WTC11 (cell line): ENCODE measurements around the gene HCRT. TPM values are rescaled to one million over a fixed set of nuclear protein-coding genes. Genes with fewer than 3 reads are reported as not detected.

Experiments used
- ATAC-seq: fragments of 200-7000 bp; cut with Tn5 transposase; 2 replicates; pipeline ENCODE4 v1.10.0; 2021; ENCODE audit warnings: mild to moderate bottlenecking, moderate library complexity
- CTCF ChIA-PET: fragments of 300-600 bp; sonication (Branson Sonifier 250); formaldehyde crosslinking; loops from one replicate; lab custom pipeline; 2021; ENCODE audit warnings: antibody characterized with exemption; lab: Charles Lee
- POLR2A ChIA-PET: fragments of 350-600 bp; sonication (Branson Sonifier 250); formaldehyde crosslinking; loops from one replicate; lab custom pipeline; 2021; ENCODE audit warnings: antibody characterized with exemption; lab: Charles Lee
- DNase-seq: peaks from one replicate; pipeline ENCODE4 v3.0.0; 2021; ENCODE audit warnings: low spot score
- H3K27ac Mint-ChIP-seq: 2 replicates; pipeline ENCODE4 v1.8.0; 2021; ENCODE audit warnings: mixed read lengths
- H3K27me3 Mint-ChIP-seq: 2 replicates; pipeline ENCODE4 v1.8.0; 2021; ENCODE audit warnings: low read depth, mild to moderate bottlenecking, moderate library complexity, mixed read lengths
- H3K36me3 Mint-ChIP-seq: 2 replicates; pipeline ENCODE4 v1.8.0; 2021; ENCODE audit warnings: mixed read lengths
- H3K4me1 Mint-ChIP-seq: 2 replicates; pipeline ENCODE4 v1.8.0; 2022; ENCODE audit warnings: mixed read lengths
- H3K4me3 Mint-ChIP-seq: 2 replicates; pipeline ENCODE4 v1.8.0; 2021; ENCODE audit warnings: mild to moderate bottlenecking, moderate library complexity, mixed read lengths
- H3K9me3 Mint-ChIP-seq: 2 replicates; pipeline ENCODE4 v1.8.0; 2021; ENCODE audit warnings: mixed read lengths
- ATF2 ChIP-seq: sonication (generic); formaldehyde crosslinking; IDR thresholded peaks from 2 replicates; pipeline ENCODE4 v1.8.1; 2022; ENCODE audit warnings: low read depth, missing genetic modification reagents, borderline replicate concordance
- E2F1 ChIP-seq: sonication (generic); formaldehyde crosslinking; IDR thresholded peaks from 2 replicates; pipeline ENCODE4 v1.8.0; 2022; ENCODE audit warnings: mild to moderate bottlenecking, missing genetic modification reagents
- FOXP4 ChIP-seq: sonication (generic); formaldehyde crosslinking; IDR thresholded peaks from 2 replicates; pipeline ENCODE4 v1.8.0; 2022; ENCODE audit warnings: mild to moderate bottlenecking, missing genetic modification reagents
- GTF2I ChIP-seq: fragments of 250-450 bp; sonication (Bioruptor Pico); conservative IDR thresholded peaks from 2 replicates; pipeline ENCODE4 v1.4.0; 2021; ENCODE audit warnings: mild to moderate bottlenecking
- JUN ChIP-seq: sonication (generic); formaldehyde crosslinking; IDR thresholded peaks from 2 replicates; pipeline ENCODE4 v1.8.0; 2023; ENCODE audit warnings: mild to moderate bottlenecking, missing genetic modification reagents
- MLX ChIP-seq: sonication (generic); formaldehyde crosslinking; IDR thresholded peaks from 2 replicates; pipeline ENCODE4 v1.8.1; 2023; ENCODE audit warnings: mild to moderate bottlenecking, missing genetic modification reagents, moderate library complexity
- MXD4 ChIP-seq: fragments of 250-450 bp; sonication (Bioruptor Pico); IDR thresholded peaks from 2 replicates; pipeline ENCODE4 v1.8.0; 2021; ENCODE audit warnings: mild to moderate bottlenecking, moderate library complexity, borderline replicate concordance
- MYBL2 ChIP-seq: sonication (generic); formaldehyde crosslinking; IDR thresholded peaks from 2 replicates; pipeline ENCODE4 v1.8.1; 2023; ENCODE audit warnings: mild to moderate bottlenecking, moderate library complexity, missing genetic modification reagents
- NFATC4 ChIP-seq: fragments of 250-450 bp; sonication (Bioruptor Pico); IDR thresholded peaks from 2 replicates; pipeline ENCODE4 v1.9.0; 2021; ENCODE audit warnings: mild to moderate bottlenecking
- NFYB ChIP-seq: sonication (generic); formaldehyde crosslinking; conservative IDR thresholded peaks from 2 replicates; pipeline ENCODE4 v1.8.0; 2022; ENCODE audit warnings: low read depth, missing genetic modification reagents
- NR2C2 ChIP-seq: sonication (generic); formaldehyde crosslinking; IDR thresholded peaks from 2 replicates; pipeline ENCODE4 v1.8.0; 2022; ENCODE audit warnings: mild to moderate bottlenecking, missing genetic modification reagents
- PRDM15 ChIP-seq: sonication (generic); formaldehyde crosslinking; IDR thresholded peaks from 2 replicates; pipeline ENCODE4 v1.8.0; 2022; ENCODE audit warnings: missing genetic modification reagents
- SMAD3 ChIP-seq: sonication (generic); formaldehyde crosslinking; IDR thresholded peaks from 2 replicates; pipeline ENCODE4 v1.8.0; 2022; ENCODE audit warnings: missing genetic modification reagents, mild to moderate bottlenecking, borderline replicate concordance
- SMAD4 ChIP-seq: sonication (generic); formaldehyde crosslinking; IDR thresholded peaks from 2 replicates; pipeline ENCODE4 v1.8.0; 2022; ENCODE audit warnings: mild to moderate bottlenecking, missing genetic modification reagents
- SP1 ChIP-seq: sonication (generic); formaldehyde crosslinking; conservative IDR thresholded peaks from 2 replicates; pipeline ENCODE4 v1.8.1; 2022; ENCODE audit warnings: missing genetic modification reagents
- TCF7 ChIP-seq: sonication (generic); formaldehyde crosslinking; IDR thresholded peaks from 2 replicates; pipeline ENCODE4 v1.8.0; 2022; ENCODE audit warnings: mild to moderate bottlenecking, low read depth, missing genetic modification reagents, moderate library complexity
- TEAD4 ChIP-seq: sonication (generic); formaldehyde crosslinking; IDR thresholded peaks from 2 replicates; pipeline ENCODE4 v1.8.0; 2022; ENCODE audit warnings: mild to moderate bottlenecking, missing genetic modification reagents
- ZMAT4 ChIP-seq: fragments of 250-450 bp; sonication (Bioruptor Pico); IDR thresholded peaks from 2 replicates; pipeline ENCODE4 v1.9.0; 2021; ENCODE audit warnings: mild to moderate bottlenecking
- ZNF219 ChIP-seq: sonication (generic); formaldehyde crosslinking; IDR thresholded peaks from 2 replicates; pipeline ENCODE4 v1.8.0; 2023; ENCODE audit warnings: missing genetic modification reagents, mild to moderate bottlenecking, borderline replicate concordance
- ZNF263 ChIP-seq: sonication (generic); formaldehyde crosslinking; IDR thresholded peaks from 2 replicates; pipeline ENCODE4 v1.8.1; 2022; ENCODE audit warnings: low read depth, mild to moderate bottlenecking, moderate library complexity, missing genetic modification reagents
- ZNF317 ChIP-seq: sonication (generic); formaldehyde crosslinking; IDR thresholded peaks from 2 replicates; pipeline ENCODE4 v1.8.1; 2023; ENCODE audit warnings: low read depth, mild to moderate bottlenecking, moderate library complexity, missing genetic modification reagents, borderline replicate concordance
- ZNF396 ChIP-seq: fragments of 250-450 bp; sonication (Bioruptor Pico); IDR thresholded peaks from 2 replicates; pipeline ENCODE4 v1.8.0; 2021; ENCODE audit warnings: mild to moderate bottlenecking, moderate library complexity, borderline replicate concordance
- ZNF423 ChIP-seq: fragments of 250-450 bp; sonication (Bioruptor Pico); IDR thresholded peaks from 2 replicates; pipeline ENCODE4 v2.1.2; 2022; ENCODE audit warnings: mild to moderate bottlenecking, moderate library complexity
- ZNF425 ChIP-seq: fragments of 250-450 bp; sonication (Bioruptor Pico); conservative IDR thresholded peaks from 2 replicates; pipeline ENCODE4 v1.9.0; 2021; ENCODE audit warnings: mild to moderate bottlenecking
- ZNF671 ChIP-seq: fragments of 250-450 bp; sonication (Bioruptor Pico); IDR thresholded peaks from 2 replicates; pipeline ENCODE4 v1.8.0; 2021; ENCODE audit warnings: mild to moderate bottlenecking
- total RNA-seq: library from RNA; stranded (reverse); gene quantifications from 3 replicates; pipeline ENCODE4 v1.2.3, GENCODE V29; 2021

The HCRT gene
- total RNA-seq, 1 experiment from 2014 or later = not detected

GRCh38 chr17:42230225-42230624 lies 45.0 kb upstream of the HCRT start:
- H3K9me3 Mint-ChIP-seq = no peaks in the 10 kb centered on the region
- H3K27ac Mint-ChIP-seq = no peak overlapping the region
- H3K4me1 Mint-ChIP-seq = no peaks in the 10 kb centered on the region
- H3K36me3 Mint-ChIP-seq = 0 out of 2 replicates have a peak, but pooled peaks cover 3% of the 10 kb centered on the region
- no peak for TF ChIP-seq ZNF317 (CRISPR knock-in tag)
- no peak for TF ChIP-seq SMAD3 (CRISPR knock-in tag)
- no peak for TF ChIP-seq ZNF671
- TF ChIP-seq JUN (CRISPR knock-in tag) = no peak
- no peak for TF ChIP-seq NFATC4 (CRISPR knock-in tag)
- no peak for TF ChIP-seq ZMAT4 (CRISPR knock-in tag)
- no peak for TF ChIP-seq ZNF423 (CRISPR knock-in tag)
- no peak for TF ChIP-seq ZNF263 (CRISPR knock-in tag)
- TF ChIP-seq ZNF396 = no peak
- TF ChIP-seq NFYB (CRISPR knock-in tag) = no peak
- TF ChIP-seq NR2C2 (CRISPR knock-in tag) = no peak
- TF ChIP-seq TEAD4 (CRISPR knock-in tag) = no peak
- TF ChIP-seq ATF2 = no peak
- TF ChIP-seq TCF7 (CRISPR knock-in tag) = no peak
- TF ChIP-seq ZNF425 = no peak
- no peak for TF ChIP-seq MLX (CRISPR knock-in tag)
- no peak for TF ChIP-seq ZNF219 (CRISPR knock-in tag)
- no peak for TF ChIP-seq MYBL2
- TF ChIP-seq, all 79 proteins: peak for 0
- ATAC-seq (no peak), DNase-seq (no peak)
- H3K27me3 Mint-ChIP-seq = no peaks in the 10 kb centered on the region
- POLR2A ChIA-PET = no interaction called here
- no peak overlapping the region for H3K4me3 Mint-ChIP-seq
- CTCF ChIA-PET = no interaction called here

- POLR2A ChIA-PET = no interaction called here
- CTCF ChIA-PET = no interaction called here
- Mint-ChIP-seq H3K27ac (peak overlapping the region; percentile 28; the same call in 1 of the 2 replicates), H3K36me3 (peaks cover 12% of the 10 kb centered on the region; the same call in 1 of the 2 replicates), H3K4me3 (no peak overlapping the region), H3K4me1 (no peaks in the 10 kb centered on the region), H3K9me3 (no peaks in the 10 kb centered on the region), H3K27me3 (no peaks in the 10 kb centered on the region)
- DNase-seq (no peak), ATAC-seq (no peak)
- no peak for TF ChIP-seq SP1 (CRISPR knock-in tag)
- TF ChIP-seq PRDM15 (CRISPR knock-in tag) = no peak
- no peak for TF ChIP-seq FOXP4 (CRISPR knock-in tag)
- no peak for TF ChIP-seq SMAD4 (CRISPR knock-in tag)
- no peak for TF ChIP-seq MXD4 (CRISPR knock-in tag)
- TF ChIP-seq GTF2I (CRISPR knock-in tag) = no peak
- TF ChIP-seq SMAD3 (CRISPR knock-in tag) = no peak
- no peak for TF ChIP-seq E2F1 (CRISPR knock-in tag)
Measured at GRCh38 chr17:42227849-42228700, 42.8 kb upstream of the HCRT start.
